Daoy (cell line): ENCODE data around the gene PAX5. TPM values are rescaled to one million over a fixed set of nuclear protein-coding genes. Genes with fewer than 3 reads are reported as not detected.

ENCODE experiments used
- DNase-seq: peaks from one replicate; pipeline ENCODE4 v3.0.0-alpha.2; 2015; ENCODE audit warnings: low read depth
- total RNA-seq: library from RNA; depleted of rRNA; stranded (reverse); fragments of >200 nt; shearing (Covaris generic); gene quantifications from 2 replicates; pipeline ENCODE4 v1.2.3, GENCODE V29; 2014

The PAX5 gene
- total RNA-seq, 1 experiment from 2014 or later = 0.17 TPM

DNA sequence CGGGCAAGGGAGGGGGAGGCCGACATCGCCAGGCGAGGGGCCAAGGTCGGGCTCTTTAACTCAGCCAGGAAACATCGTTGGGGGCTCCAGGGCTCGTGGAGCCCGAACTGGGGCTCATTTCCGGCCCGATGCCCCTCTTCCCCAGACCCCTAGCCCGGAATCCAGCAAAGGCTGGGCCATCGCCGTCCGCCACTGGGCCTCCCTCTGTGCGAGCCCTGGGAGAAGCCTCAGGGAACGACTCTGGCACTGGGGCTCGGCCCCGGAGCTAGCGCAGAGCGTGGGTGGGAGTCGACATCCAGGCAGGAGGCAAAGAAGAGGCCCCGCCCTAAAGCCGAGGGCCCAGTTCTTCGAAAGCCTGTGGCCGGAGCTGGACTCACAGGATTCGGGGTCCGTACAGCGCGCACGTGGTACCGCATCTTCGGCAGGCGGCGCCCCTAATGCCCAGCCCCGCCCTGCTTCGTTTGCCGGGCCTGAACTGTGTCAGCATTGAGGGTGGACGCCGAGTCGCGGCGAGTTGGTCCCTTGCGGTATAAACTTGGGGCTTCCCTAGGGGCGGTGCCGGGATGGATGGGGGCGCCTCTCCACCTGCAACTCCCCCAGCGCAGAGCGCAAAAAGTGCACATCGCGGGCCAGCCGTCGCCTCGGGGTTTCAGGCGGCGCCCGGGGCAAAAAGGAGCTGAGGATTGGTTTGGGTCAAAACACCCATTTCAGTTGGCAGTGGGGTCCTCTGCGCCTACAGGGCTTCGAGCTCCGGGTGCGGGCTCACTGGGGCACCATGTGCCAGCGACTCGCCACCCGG, 3.6 kb upstream of the PAX5 start:
- DNase-seq = peak; percentile 63

DNA sequence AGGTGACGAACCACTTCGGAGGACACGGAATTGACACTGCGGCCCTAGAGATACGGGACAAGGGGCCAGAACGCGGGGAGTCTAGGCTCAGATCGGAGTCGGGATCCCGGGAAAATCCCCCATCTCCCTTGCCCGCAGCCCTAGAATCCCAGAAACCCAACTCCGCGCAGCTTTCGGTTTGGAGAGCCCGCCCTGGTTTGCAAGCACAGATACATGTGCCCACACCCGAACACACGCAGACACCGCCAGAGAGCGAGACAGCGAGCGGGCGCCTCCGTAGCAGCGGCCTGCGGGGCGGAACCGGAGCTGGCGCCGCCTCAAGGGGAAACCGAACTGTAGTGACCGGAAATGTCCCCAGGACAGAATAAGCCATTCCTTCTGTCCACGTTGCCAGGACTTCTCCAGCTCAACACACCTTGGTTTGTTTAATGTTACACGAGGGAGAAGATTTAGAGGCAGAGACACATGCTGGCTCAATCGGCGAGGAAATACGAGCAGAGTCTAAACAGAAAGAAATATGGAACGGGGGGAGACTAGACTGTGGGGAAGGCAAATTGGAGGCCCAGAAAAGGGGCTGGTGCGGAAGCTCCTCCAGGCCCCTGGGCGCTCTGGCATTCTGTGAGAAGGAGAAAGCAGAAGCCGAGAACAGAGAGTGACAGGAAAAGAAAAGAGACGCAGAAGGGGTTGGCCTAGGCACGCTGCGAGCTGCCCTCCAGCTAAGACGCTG, 2.9 kb upstream of the PAX5 start:
- peak; percentile 81 for DNase-seq

- peak; percentile 58 for DNase-seq
Observed at GRCh38 chr9:37036371-37036775, 2.3 kb upstream of the PAX5 start.

- peak; percentile 60 for DNase-seq
Observed at GRCh38 chr9:37035648-37036370, 1.7 kb upstream of the PAX5 start.

DNA sequence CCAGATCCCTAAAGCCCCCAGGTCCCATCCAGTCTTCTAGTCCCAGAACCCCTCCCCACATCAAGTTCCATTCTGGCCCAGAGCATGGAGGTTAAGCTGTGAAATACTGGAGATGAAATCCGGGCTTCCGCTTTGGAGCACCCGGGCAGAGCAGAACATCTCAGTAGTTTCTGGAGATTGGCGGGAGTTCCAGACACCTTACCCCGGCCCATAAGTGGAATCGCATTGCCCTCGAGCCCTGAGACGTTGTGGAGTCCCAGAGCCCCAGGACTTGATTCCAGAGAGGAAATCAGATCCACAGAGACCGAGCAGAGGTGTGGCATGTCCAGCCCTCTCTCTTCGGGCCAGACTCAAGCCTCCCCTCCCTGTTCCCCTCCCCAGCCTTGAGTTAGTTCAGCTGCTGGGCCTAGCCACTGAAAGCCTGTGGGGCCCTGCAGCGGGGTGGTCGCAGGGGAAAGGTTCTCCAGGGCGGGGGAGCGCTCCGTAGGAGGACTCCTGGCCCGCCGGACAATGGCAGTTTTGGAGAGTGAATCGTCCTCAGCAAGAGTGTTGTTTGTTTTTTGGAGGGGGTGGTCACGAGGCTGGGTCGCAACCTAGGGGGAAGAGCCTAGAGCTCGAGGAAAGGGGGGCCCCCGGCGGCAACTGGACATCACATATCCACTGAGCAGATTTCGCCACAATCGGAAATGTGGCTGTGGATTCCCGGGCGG, 1.0 kb upstream of the PAX5 start:
- DNase-seq = peak; percentile 28

GRCh38 chr9:37034305-37034937, 353 bp upstream of the PAX5 start:
- peak; percentile 60 for DNase-seq

- DNase-seq = no peak
Observed at GRCh38 chr9:37033141-37033540, 927 bp downstream of the PAX5 start.

DNA sequence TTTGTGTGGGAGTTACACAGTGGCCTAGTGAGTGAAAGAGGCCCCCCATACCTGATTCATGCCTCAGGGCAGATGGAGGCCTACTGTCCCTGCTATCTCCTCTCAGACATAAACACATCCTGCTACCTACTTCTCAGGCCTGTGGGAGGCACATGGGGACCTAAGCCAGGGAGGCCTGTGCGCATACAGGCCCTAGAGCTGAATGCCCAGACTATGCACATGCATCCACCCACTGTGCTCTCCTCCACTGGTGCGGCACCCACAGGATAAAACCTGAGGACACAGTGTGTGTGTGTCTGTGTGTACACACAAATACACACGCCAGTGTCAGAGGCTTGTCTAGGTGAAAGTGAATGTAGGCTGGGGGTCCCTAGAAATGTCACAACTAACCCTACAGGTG, 1.4 kb downstream of the PAX5 start:
- no peak for DNase-seq

DNA sequence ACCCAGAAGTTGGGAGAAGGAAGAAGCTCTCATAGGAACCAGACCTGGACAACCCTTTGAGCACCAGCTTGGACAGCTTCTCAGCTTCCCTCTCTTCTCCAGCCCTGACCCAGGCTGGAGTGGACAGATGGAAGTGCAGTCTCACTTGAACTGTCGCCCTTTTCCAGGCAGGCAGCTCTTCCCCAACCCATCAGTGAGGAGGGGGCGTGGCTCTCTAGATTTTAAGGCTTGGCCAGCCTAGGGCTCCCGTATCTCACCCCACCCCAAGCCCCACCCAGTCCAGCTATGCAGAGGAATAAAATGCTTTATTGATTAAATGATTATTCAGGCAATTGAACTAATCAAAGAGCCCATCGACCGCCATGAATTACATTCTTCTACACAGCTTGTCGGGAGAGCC, 2.2 kb downstream of the PAX5 start:
- DNase-seq = no peak

GRCh38 chr9:37031081-37031480, 3.0 kb downstream of the PAX5 start:
- no peak for DNase-seq

DNA sequence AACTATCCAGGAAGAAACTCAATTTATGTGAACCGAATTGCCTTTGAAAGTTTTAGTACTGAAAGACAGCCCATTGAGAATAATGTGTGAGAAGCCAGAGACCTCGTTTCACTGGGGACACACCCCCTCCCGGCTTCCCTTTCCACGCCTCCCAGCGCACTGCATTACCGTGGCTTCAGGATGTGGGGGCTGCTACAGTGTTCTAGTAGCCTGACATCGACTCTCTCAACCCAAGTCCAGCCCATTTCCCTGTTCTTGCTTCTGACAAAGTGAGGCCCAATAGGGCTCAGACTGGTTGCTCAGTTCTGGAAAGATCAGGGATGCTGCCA, 3.5 kb downstream of the PAX5 start:
- DNase-seq = no peak

DNA sequence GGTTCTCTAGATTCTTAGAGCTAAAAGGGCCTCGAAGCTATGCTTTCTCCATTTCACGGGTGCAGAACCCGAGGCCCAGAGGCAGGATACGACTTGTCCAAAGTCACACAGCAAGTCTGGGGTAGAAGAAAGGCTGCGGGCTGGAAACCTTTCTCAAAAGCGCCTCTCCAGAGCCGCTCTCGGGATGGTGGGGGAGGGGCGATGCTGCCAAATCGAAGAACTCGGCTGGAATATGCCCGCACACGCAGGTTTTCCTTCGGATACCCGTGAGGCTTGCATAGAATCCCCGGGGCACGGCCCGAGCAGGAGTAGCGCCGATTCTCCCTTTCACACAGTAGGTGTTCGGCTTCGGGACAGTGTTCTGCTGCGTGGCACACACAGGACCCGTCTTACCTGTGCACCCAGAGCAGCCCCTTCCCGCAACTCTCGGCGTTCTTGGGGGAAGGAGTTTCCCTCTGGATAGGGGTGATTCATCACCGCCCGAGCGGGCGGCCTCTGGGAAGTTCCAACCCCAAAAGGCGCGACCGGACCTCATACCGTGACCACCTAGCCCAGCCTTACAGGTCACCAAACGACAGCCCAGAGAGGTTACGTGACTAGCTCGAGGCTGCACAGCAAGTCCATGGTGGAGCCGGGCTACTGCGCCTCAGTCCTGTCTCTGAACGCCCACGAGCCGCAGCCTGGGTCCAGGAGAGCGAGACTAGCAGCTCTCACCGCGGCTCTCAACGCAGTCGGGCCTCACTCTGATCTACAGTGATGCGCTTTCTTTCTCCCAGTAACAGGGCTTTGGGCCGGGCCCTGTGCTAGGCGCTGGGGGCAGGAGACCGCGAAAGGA, 4.1 kb downstream of the PAX5 start:
- peak; percentile 62 for DNase-seq

DNA sequence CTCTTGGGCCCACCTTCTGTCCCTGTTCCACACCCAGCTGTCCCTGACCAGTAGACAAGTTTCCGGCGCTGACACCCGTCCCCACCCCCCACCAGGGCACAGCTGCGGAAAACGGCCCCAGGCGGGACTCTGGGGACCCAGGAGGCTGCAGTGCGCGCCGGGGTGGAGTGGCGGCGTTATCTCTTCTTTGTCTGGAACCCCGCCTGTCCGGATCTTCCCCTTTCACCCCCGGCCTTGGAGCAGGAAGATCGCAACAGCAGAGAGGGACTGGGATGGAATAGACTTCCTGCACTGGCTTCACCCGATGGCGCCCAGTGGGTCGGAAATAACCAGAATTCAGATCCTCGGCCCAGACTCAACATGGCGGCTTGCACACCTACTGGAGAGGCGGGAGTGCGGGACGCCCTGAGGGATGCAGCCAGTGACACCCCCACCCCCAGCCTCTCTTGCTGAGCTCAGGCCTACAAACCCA, 4.7 kb downstream of the PAX5 start:
- peak; percentile 17 for DNase-seq

GRCh38 chr9:37028420-37029031, 5.5 kb downstream of the PAX5 start:
- DNase-seq = no peak

DNA sequence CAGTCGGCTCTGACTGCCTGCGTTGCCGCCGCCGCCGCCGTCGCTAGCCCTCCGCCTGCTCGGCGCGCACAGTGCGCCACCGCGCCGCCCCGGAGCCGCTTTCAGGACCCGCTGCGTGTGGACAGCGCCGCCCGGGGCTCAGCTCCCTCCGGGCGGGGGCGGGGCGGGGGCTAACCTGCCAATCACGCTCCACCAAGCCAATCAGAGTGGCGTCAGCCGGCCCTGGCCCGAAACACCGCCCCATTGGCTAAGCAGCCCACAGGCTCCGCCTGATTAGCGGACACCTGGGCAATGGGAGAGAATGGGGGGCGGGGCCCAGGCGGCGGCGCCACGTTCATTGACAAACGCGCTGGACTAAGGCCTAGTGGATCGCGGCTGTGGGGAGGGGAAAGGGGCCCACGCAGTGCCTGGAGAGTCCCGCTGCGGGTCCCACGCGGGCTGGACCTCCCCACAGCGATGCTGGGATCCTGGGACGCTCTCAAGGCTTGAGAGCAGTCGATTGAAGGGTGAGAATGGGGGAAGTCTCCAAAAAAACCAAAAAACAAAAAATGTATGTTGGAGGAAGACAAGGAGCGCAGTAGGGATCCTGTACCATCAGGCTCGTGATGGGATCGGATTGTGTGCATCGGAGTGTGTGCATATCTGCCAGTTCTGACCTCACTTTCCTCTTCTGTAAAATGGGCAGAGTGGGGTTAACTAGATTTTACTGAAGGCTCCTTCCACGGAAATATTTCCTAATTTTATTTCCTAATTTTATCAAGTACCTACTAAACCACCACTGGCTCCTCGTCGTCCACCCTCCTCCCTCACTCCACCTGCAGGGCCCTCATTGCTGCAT, 6.3 kb downstream of the PAX5 start:
- DNase-seq = peak; percentile 99

DNA sequence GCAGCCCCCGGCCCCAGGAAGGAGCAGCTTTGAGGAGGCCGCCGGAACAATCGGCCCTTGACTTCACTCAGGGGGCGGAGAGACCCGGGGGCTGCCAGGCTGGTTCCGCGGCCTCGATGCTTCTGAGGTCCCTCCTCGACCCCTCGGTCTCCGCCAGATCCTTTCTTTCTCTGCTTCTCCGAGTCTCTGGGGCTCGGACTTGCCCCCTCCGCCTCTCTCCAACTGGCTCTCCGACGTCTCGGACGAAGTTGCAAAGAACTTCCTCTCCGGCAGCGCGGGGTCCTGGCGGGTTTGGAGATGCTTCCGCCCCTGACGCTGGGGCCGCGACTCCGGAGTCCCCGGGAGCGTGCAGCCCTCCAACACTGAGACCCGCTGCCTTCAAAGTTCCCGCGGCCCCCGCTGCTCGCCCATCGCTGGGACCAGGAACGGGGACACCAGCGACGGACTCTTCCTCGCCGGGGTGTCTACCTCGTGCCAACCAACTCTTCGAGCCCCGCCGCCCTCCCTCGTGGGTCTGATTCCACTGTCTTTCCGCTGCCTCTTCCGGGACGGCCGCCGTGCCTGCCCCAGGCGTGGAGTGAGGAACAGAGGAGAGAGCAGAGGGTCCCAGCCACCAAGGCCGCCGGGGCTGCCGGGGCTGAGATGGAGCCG, 7.0 kb downstream of the PAX5 start:
- DNase-seq = peak; percentile 38

GRCh38 chr9:37026113-37026930, 7.7 kb downstream of the PAX5 start:
- peak; percentile 54 for DNase-seq

DNA sequence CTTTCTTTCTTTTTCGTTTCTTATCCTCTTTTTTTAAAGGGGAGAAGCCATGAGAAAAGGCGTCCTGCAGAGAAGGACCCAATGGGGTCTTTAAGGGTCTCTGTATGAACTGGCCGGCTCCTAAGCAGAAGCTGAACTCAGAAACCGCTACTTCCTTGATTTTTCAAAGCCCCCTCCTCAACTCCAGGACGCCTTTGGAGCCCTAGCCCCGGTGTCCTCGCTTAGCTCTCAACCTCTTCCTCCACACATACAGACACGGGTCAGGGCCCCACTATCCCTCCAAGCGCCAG, 8.3 kb downstream of the PAX5 start:
- no peak for DNase-seq
